Trophoblast cell (in vitro differentiated cells and primary cell): ENCODE results near the gene NFYC.
A peak's percentile ranks its signal among the peaks of the same experiment; 100 is the strongest.

ENCODE experiments used
- DNase-seq, 2 donors: peaks; one replicate each; pipeline ENCODE4 v3.0.0-alpha.2; 2016
- H2AFZ ChIP-seq: 2 replicates; pipeline ENCODE4 v1.6.1; 2013; ENCODE audit warnings: low read length, moderate library complexity, mild to moderate bottlenecking; ENCODE audit not compliant: insufficient read depth, poor library complexity
- H2AK5ac ChIP-seq: 2 replicates; pipeline ENCODE4 v1.6.1; 2013; ENCODE audit warnings: mild to moderate bottlenecking, low read length
- H2BK120ac ChIP-seq: 2 replicates; pipeline ENCODE4 v1.6.1; 2013; ENCODE audit warnings: low read length, mild to moderate bottlenecking, moderate library complexity; ENCODE audit not compliant: insufficient read depth, poor library complexity
- H2BK12ac ChIP-seq: 2 replicates; pipeline ENCODE4 v1.6.1; 2013; ENCODE audit warnings: mild to moderate bottlenecking, low read length, moderate library complexity
- H2BK5ac ChIP-seq: 2 replicates; pipeline ENCODE4 v1.6.1; 2013; ENCODE audit warnings: low read length, low read depth, moderate library complexity, mild to moderate bottlenecking; ENCODE audit not compliant: poor library complexity
- H3K14ac ChIP-seq: 2 replicates; pipeline ENCODE4 v1.6.1; 2013; ENCODE audit warnings: mild to moderate bottlenecking, low read length
- H3K18ac ChIP-seq: 2 replicates; pipeline ENCODE4 v1.6.1; 2013; ENCODE audit warnings: mild to moderate bottlenecking, low read length
- H3K23ac ChIP-seq: 2 replicates; pipeline ENCODE4 v1.6.1; 2013; ENCODE audit warnings: low read length
- H3K27ac ChIP-seq: 2 replicates; pipeline ENCODE4 v1.5.1; 2013; ENCODE audit warnings: low read depth, mild to moderate bottlenecking, inconsistent platforms, low read length, moderate library complexity
- H3K27me3 ChIP-seq: 2 replicates; pipeline ENCODE4 v1.6.1; 2013; ENCODE audit warnings: inconsistent platforms, mild to moderate bottlenecking, low read length, moderate library complexity; ENCODE audit not compliant: insufficient read depth
- H3K36me3 ChIP-seq, 2 experiments: 1 replicate in 1 of 2; 2 replicates in 1 of 2; pipeline ENCODE4 v1.6.1; 2013; ENCODE audit warnings: low read length in 2 of 2, mild to moderate bottlenecking in 2 of 2, moderate library complexity in 1 of 2; ENCODE audit not compliant: insufficient read depth in 2 of 2, control insufficient read depth in 1 of 2
- H3K4ac ChIP-seq: 2 replicates; pipeline ENCODE4 v1.6.1; 2013; ENCODE audit warnings: low read depth, mild to moderate bottlenecking, low read length, moderate library complexity
- H3K4me1 ChIP-seq, 2 experiments: 1 replicate in 1 of 2; 2 replicates in 1 of 2; pipeline ENCODE4 v1.6.1; 2013; ENCODE audit warnings: low read length in 2 of 2, mild to moderate bottlenecking in 2 of 2, moderate library complexity in 1 of 2; ENCODE audit not compliant: insufficient read depth in 2 of 2, control insufficient read depth in 1 of 2
- H3K4me2 ChIP-seq: 2 replicates; pipeline ENCODE4 v1.6.1; 2013; ENCODE audit warnings: inconsistent platforms, mild to moderate bottlenecking, low read length, moderate library complexity
- H3K4me3 ChIP-seq: 2 replicates; pipeline ENCODE4 v1.5.1; 2013; ENCODE audit warnings: mild to moderate bottlenecking, low read depth, low read length, inconsistent platforms
- H3K79me1 ChIP-seq: one replicate; pipeline ENCODE4 v1.6.1; 2013; ENCODE audit warnings: low read length
- H3K79me2 ChIP-seq: 2 replicates; pipeline ENCODE4 v1.6.1; 2013; ENCODE audit warnings: low read length, mild to moderate bottlenecking; ENCODE audit not compliant: control insufficient read depth, insufficient read depth, poor library complexity
- H3K9ac ChIP-seq: 2 replicates; pipeline ENCODE4 v1.6.1; 2013; ENCODE audit warnings: mild to moderate bottlenecking, low read length
- H3K9me3 ChIP-seq: 2 replicates; pipeline ENCODE4 v1.6.1; 2013; ENCODE audit warnings: low read depth, mild to moderate bottlenecking, control low read depth, inconsistent platforms, low read length; ENCODE audit not compliant: insufficient read depth
- H4K12ac ChIP-seq: 2 replicates; pipeline ENCODE4 v1.6.1; 2013; ENCODE audit warnings: low read depth, mild to moderate bottlenecking, low read length, moderate library complexity
- H4K8ac ChIP-seq: 2 replicates; pipeline ENCODE4 v1.6.1; 2013; ENCODE audit warnings: low read depth, mild to moderate bottlenecking, low read length, moderate library complexity
- H4K91ac ChIP-seq: one replicate; pipeline ENCODE4 v1.6.1; 2013; ENCODE audit warnings: low read depth, mild to moderate bottlenecking, low read length, moderate library complexity
- WGBS: extraction: QIAGEN DNeasy Blood & Tissue Kit; methylation state at CpG from one replicate; pipeline ENCODE4 v1.1.7; 2013; ENCODE audit warnings: missing lambda C conversion rate; ENCODE audit not compliant: insufficient read length, insufficient coverage; ENCODE audit errors: extremely low coverage; 5-methylcytosine and 5-hydroxymethylcytosine counted together

NFYC gene

GRCh38 chr1:40739455-40740008 is 48.0 kb downstream of the NFYC start:
- Histone ChIP-seq H2BK120ac (no peak overlapping the region), H3K4ac (no peak overlapping the region), H4K8ac (no peak overlapping the region), H4K12ac (no peak overlapping the region), H3K14ac (no peak overlapping the region), H3K9me3 (no peaks in the 10 kb centered on the region), H3K27ac (no peak overlapping the region), H2BK5ac (no peak overlapping the region), H3K4me3 (no peak overlapping the region), H2BK12ac (no peak overlapping the region), H2AFZ (no peak overlapping the region), H3K4me2 (no peak overlapping the region), H3K18ac (no peak overlapping the region), H3K9ac (no peak overlapping the region), H3K27me3 (no peaks in the 10 kb centered on the region), H2AK5ac (no peak overlapping the region), H3K4me1 (peaks cover 0 to 2% of the 10 kb centered on the region in 2 experiments), H3K79me1 (no peaks in the 10 kb centered on the region), H3K23ac (no peak overlapping the region), H3K79me2 (peaks cover 2% of the 10 kb centered on the region), H4K91ac (no peak overlapping the region), H3K36me3 (peaks cover 6 to 17% of the 10 kb centered on the region in 2 experiments)
- WGBS, result no CpG with 5 or more reads among the region's 3 CpGs
- DNase-seq, result no peak

GRCh38 chr1:40740039-40740996 is 48.8 kb downstream of the NFYC start:
- Histone ChIP-seq H3K4me2 (no peak overlapping the region), H3K27ac (no peak overlapping the region), H3K79me1 (no peaks in the 10 kb centered on the region), H4K12ac (no peak overlapping the region), H2BK120ac (no peak overlapping the region), H3K4ac (no peak overlapping the region), H3K27me3 (no peaks in the 10 kb centered on the region), H4K8ac (no peak overlapping the region), H3K36me3 (peaks cover 6 to 17% of the 10 kb centered on the region in 2 experiments), H2BK5ac (no peak overlapping the region), H3K9me3 (no peaks in the 10 kb centered on the region), H3K4me3 (no peak overlapping the region), H4K91ac (no peak overlapping the region), H3K79me2 (peaks cover 2% of the 10 kb centered on the region), H3K23ac (no peak overlapping the region), H3K18ac (no peak overlapping the region), H2AK5ac (no peak overlapping the region), H2AFZ (no peak overlapping the region), H2BK12ac (no peak overlapping the region), H3K4me1 (peaks cover 0 to 2% of the 10 kb centered on the region in 2 experiments), H3K14ac (no peak overlapping the region), H3K9ac (no peak overlapping the region)
- WGBS, result no CpG with 5 or more reads among the region's 6 CpGs
- DNase-seq, result no peak

GRCh38 chr1:40740997-40741736 is 49.7 kb downstream of the NFYC start:
- H2BK120ac ChIP-seq, result no peak overlapping the region
- H3K14ac ChIP-seq, result no peak overlapping the region
- no peak overlapping the region for H4K8ac ChIP-seq
- H3K18ac ChIP-seq, result no peak overlapping the region
- H3K27me3 ChIP-seq, result no peaks in the 10 kb centered on the region
- no peak overlapping the region for H2BK5ac ChIP-seq
- no peak overlapping the region for H3K4me3 ChIP-seq
- H2BK12ac ChIP-seq, result no peak overlapping the region
- H4K91ac ChIP-seq, result no peak overlapping the region
- H3K23ac ChIP-seq, result no peak overlapping the region
- no peak for DNase-seq
- H2AFZ ChIP-seq, result no peak overlapping the region
- no peak overlapping the region for H4K12ac ChIP-seq
- H3K79me2 ChIP-seq, result peaks cover 2% of the 10 kb centered on the region
- H3K36me3 ChIP-seq, result peaks cover 6 to 16% of the 10 kb centered on the region in 2 experiments
- no peak overlapping the region for H2AK5ac ChIP-seq
- no peaks in the 10 kb centered on the region for H3K79me1 ChIP-seq
- no peaks in the 10 kb centered on the region for H3K4me1 ChIP-seq
- H3K9me3 ChIP-seq, result no peaks in the 10 kb centered on the region
- no peak overlapping the region for H3K9ac ChIP-seq
- no CpG with 5 or more reads among the region's 7 CpGs for WGBS
- H3K4me2 ChIP-seq, result no peak overlapping the region
- H3K27ac ChIP-seq, result no peak overlapping the region
- H3K4ac ChIP-seq, result no peak overlapping the region

GRCh38 chr1:40742363-40743061 is 51.0 kb downstream of the NFYC start:
- DNase-seq, result peak in 1 of 2 donors; percentile 23
- Histone ChIP-seq H3K4ac (no peak overlapping the region), H3K14ac (no peak overlapping the region), H3K9ac (no peak overlapping the region), H3K23ac (no peak overlapping the region), H4K91ac (no peak overlapping the region), H2BK12ac (no peak overlapping the region), H3K27me3 (no peaks in the 10 kb centered on the region), H4K8ac (no peak overlapping the region), H3K4me1 (no peaks in the 10 kb centered on the region), H4K12ac (no peak overlapping the region), H2AK5ac (no peak overlapping the region), H2BK120ac (no peak overlapping the region), H3K4me3 (no peak overlapping the region), H3K79me1 (no peaks in the 10 kb centered on the region), H3K9me3 (no peaks in the 10 kb centered on the region), H3K27ac (no peak overlapping the region), H3K36me3 (peaks cover 6 to 16% of the 10 kb centered on the region in 2 experiments), H2AFZ (no peak overlapping the region), H3K4me2 (no peak overlapping the region), H2BK5ac (no peak overlapping the region), H3K79me2 (peaks cover under 1% of the 10 kb centered on the region), H3K18ac (no peak overlapping the region)
- WGBS, result no CpG with 5 or more reads among the region's 3 CpGs
